ENCODE data around the gene STX1B. TPM values are rescaled to one million over a fixed set of nuclear protein-coding genes. Genes with fewer than 3 reads are reported as not detected.

STX1B gene
- total RNA-seq, 6 experiments from 2014 or later: 6.7 to 9.9 (median 7.1) TPM

- peaks cover 61% of the 10 kb centered on the region for H3K36me3 Mint-ChIP-seq (ENCODE audit: low read depth)
These were observed 37.6 kb downstream of the STX1B start for GRCh38 chr16:30972872-30973271.

DNA sequence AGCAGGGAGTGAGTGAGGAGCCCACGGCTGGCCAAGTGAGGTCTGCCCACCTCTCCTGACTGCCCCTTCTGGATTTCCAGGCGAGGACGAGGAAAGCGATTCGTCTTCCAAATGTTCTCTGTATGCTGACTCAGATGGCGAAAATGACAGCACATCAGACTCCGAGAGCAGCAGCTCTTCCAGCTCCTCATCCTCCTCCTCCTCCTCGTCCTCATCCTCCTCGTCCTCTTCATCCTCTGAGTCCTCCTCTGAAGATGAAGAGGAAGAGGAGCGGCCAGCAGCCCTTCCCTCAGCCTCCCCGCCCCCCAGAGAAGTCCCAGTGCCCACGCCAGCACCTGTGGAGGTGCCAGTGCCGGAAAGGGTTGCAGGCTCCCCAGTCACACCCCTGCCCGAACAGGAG lies 39.1 kb downstream of the STX1B start:
- H3K9me3 Mint-ChIP-seq: no peaks in the 10 kb centered on the region
- no peaks in the 10 kb centered on the region for H3K4me1 Mint-ChIP-seq (ENCODE audit: low read depth)
- H3K36me3 Mint-ChIP-seq (ENCODE audit: low read depth): peaks cover 64% of the 10 kb centered on the region
- no peak for DNase-seq
- H3K27ac Mint-ChIP-seq: no peak overlapping the region
- TF ChIP-seq CTCF (IDR thresholded peaks at IDR 0.05): no peak
- H3K27me3 Mint-ChIP-seq (ENCODE audit: insufficient read depth): peaks cover 3% of the 10 kb centered on the region; the same call in 1 of the 2 replicates
- no peak overlapping the region for H3K4me3 Mint-ChIP-seq

More at GRCh38 chr16:30972872-30973271, 37.6 kb downstream of the STX1B start:
- TF ChIP-seq CTCF (IDR thresholded peaks at IDR 0.05): peak; percentile 43
- Mint-ChIP-seq H3K27me3 (ENCODE audit: insufficient read depth) (peaks cover 8% of the 10 kb centered on the region; the same call in 1 of the 2 replicates), H3K27ac (no peak overlapping the region), H3K9me3 (no peaks in the 10 kb centered on the region), H3K4me1 (ENCODE audit: low read depth) (no peaks in the 10 kb centered on the region), H3K4me3 (no peak overlapping the region)
- DNase-seq: peak; percentile 36

- no peaks in the 10 kb centered on the region for H3K4me1 Mint-ChIP-seq (ENCODE audit: low read depth)
- H3K4me3 Mint-ChIP-seq: no peak overlapping the region
- no peaks in the 10 kb centered on the region for H3K9me3 Mint-ChIP-seq
- no peak for DNase-seq
- H3K36me3 Mint-ChIP-seq (ENCODE audit: low read depth): peaks cover 58% of the 10 kb centered on the region
- no peak for TF ChIP-seq CTCF (IDR thresholded peaks at IDR 0.05)
- H3K27ac Mint-ChIP-seq: no peak overlapping the region; the same call in 1 of the 2 replicates
- H3K27me3 Mint-ChIP-seq (ENCODE audit: insufficient read depth): peaks cover 3% of the 10 kb centered on the region; the same call in 1 of the 2 replicates
These were observed 41.1 kb downstream of the STX1B start for GRCh38 chr16:30969246-30969842.

DNA sequence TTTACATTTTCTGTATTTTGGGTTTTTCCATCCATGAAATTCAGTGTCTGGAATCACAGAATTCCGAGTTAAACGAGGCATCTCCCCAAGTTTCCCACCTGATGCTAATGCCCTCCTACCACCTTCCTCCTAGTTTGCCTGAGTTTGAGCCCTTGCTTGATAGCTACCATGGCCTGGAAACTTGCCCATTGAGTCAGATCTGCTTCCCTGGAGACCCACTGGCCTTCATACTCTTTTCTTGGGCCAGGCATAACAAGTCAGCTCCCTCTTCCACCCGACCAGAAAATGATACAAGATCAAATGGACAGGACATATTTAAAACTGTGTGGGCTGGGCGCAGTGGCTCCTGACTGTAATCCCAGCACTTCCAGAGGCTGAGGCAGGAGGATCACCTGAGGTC lies 42.6 kb downstream of the STX1B start:
- DNase-seq: no peak

DNA sequence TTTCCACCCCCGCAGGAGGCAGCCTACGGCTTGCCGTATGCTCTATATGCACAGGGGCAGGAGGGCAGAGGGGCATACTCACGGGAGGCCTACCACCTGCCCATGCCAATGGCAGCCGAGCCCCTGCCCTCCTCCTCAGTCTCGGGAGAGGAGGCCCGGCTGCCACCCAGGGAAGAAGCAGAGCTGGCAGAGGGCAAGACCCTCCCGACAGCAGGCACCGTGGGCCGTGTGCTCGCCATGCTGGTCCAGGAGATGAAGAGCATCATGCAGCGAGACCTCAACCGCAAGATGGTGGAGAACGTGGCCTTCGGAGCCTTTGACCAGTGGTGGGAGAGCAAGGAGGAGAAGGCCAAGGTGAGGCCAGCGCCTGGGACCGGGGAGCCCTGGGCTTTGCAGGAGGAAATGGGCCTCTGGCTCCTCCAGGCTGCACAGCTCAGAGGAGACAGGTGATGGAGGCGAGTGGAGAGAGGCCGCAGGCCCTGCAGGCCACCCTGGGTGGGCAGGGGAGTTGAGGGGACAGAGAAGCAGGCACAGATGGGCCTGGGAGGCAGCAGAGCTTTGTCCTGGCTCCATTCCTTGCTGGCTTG lies 44.3 kb downstream of the STX1B start:
- Mint-ChIP-seq H3K9me3 (no peaks in the 10 kb centered on the region), H3K36me3 (ENCODE audit: low read depth) (peaks cover 47% of the 10 kb centered on the region), H3K27me3 (ENCODE audit: insufficient read depth) (no peaks in the 10 kb centered on the region), H3K4me3 (no peak overlapping the region), H3K4me1 (ENCODE audit: low read depth) (no peaks in the 10 kb centered on the region), H3K27ac (no peak overlapping the region)
- no peak for TF ChIP-seq CTCF (IDR thresholded peaks at IDR 0.05)
- no peak for DNase-seq

More for the DNA sequence above, 42.6 kb downstream of the STX1B start:
- Mint-ChIP-seq H3K9me3 (no peaks in the 10 kb centered on the region), H3K27me3 (ENCODE audit: insufficient read depth) (no peaks in the 10 kb centered on the region), H3K4me3 (no peak overlapping the region), H3K4me1 (ENCODE audit: low read depth) (no peaks in the 10 kb centered on the region), H3K27ac (no peak overlapping the region), H3K36me3 (ENCODE audit: low read depth) (peaks cover 55% of the 10 kb centered on the region)
- TF ChIP-seq CTCF (IDR thresholded peaks at IDR 0.05): no peak
